OCI-LY3 (cell line): ENCODE measurements around the gene SULT6B1.
"Not testable (repeated sequence)": the region's sequence is repeated elsewhere in the genome, so short reads cannot be mapped to it uniquely, and the experiment has no call there.

Source experiments
- EZH2phosphoT487 ChIP-seq: fragments of 200-600 bp; shearing (Covaris generic); IDR thresholded peaks from 2 replicates; pipeline ENCODE4 v1.6.1; 2018; ENCODE audit warnings: antibody characterized with exemption, mixed run types, low read depth
- TF ChIP-seq, protein P1 (sequence below): fragments of 200-600, 300-600 bp; sonication (generic); IDR thresholded peaks from 2 replicates; pipeline ENCODE4 v1.5.1; 2014; ENCODE audit warnings: antibody characterized with exemption, low read length, low read depth

DNA sequence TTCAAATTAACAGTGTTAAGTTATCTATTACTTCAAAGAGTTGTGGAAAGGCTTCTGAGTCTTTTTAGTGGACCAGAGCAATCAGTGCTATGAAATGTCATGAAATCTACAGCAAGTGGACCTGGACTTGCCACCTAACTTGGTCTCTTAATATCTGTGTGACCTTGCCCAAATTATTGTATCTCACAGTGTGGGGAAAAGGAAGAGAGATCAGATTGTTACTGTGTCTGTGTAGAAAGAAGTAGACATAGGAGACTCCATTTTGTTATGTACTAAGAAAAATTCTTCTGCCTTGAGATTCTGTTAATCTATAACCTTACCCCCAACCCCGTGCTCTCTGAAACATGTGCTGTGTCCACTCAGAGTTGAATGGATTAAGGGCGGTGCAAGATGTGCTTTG is 36.7 kb upstream of the SULT6B1 start:
- TF ChIP-seq, protein P1, sequence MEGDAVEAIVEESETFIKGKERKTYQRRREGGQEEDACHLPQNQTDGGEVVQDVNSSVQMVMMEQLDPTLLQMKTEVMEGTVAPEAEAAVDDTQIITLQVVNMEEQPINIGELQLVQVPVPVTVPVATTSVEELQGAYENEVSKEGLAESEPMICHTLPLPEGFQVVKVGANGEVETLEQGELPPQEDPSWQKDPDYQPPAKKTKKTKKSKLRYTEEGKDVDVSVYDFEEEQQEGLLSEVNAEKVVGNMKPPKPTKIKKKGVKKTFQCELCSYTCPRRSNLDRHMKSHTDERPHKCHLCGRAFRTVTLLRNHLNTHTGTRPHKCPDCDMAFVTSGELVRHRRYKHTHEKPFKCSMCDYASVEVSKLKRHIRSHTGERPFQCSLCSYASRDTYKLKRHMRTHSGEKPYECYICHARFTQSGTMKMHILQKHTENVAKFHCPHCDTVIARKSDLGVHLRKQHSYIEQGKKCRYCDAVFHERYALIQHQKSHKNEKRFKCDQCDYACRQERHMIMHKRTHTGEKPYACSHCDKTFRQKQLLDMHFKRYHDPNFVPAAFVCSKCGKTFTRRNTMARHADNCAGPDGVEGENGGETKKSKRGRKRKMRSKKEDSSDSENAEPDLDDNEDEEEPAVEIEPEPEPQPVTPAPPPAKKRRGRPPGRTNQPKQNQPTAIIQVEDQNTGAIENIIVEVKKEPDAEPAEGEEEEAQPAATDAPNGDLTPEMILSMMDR = not testable (repeated sequence)
- TF ChIP-seq EZH2phosphoT487 = not testable (repeated sequence)
